Bone marrow (tissue), 2 donors: ENCODE results near the gene MCHR1.

Source experiments
- DNase-seq, 2 donors: peaks; one replicate each; lab custom pipeline; 2025; lab: John Stamatoyannopoulos, UW

MCHR1 gene, protein sequence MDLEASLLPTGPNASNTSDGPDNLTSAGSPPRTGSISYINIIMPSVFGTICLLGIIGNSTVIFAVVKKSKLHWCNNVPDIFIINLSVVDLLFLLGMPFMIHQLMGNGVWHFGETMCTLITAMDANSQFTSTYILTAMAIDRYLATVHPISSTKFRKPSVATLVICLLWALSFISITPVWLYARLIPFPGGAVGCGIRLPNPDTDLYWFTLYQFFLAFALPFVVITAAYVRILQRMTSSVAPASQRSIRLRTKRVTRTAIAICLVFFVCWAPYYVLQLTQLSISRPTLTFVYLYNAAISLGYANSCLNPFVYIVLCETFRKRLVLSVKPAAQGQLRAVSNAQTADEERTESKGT

DNA sequence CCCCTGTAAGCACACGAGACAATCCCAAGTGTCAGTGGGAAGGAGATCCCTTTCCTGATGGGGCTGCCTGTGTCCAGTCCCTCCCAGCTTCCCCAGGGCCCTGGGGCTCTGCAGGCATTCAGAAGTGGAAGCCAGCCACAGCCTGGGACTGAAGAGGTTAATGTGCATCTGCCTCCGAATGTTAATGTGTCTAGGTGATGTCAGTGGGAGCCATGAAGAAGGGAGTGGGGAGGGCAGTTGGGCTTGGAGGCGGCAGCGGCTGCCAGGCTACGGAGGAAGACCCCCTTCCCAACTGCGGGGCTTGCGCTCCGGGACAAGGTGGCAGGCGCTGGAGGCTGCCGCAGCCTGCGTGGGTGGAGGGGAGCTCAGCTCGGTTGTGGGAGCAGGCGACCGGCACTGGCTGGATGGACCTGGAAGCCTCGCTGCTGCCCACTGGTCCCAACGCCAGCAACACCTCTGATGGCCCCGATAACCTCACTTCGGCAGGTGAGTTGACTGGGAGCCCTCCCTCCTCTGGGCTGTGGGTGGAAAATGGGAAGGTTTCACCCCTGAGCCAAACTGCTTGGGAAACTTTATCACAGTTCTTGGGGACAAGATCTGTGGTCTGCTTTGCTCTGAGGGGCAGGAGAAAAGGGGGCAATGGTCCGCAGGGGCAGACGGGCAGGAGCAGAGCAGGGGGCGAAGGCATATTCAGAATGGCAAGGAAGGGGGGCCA lies at the start of gene MCHR1:
MCHR1 (plus strand) TSS at position 236 of the 715 bp plus-strand sequence; CDS start at position 405, 169 bp downstream.
- DNase-seq = no peak

DNA sequence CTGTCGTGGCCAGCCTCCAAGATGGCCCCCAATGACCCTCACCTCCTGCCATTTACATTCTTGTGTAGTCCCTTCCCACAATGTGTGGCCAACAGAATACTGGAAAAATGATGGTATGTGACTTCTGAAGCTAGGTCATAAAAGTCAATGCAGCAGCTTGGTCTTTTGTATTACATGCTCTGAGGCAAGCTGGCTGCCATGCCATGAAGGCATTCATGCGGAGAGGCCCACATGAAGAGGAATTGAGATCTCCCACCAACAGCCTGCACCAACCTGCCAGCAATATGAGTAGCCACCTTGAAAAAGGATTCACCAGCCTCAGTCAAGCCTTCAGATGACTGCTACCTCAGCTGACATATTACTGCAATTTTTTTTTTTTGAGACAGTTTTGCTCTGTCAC lies 47.4 kb upstream of the MCHR1 start:
- no peak for DNase-seq

DNA sequence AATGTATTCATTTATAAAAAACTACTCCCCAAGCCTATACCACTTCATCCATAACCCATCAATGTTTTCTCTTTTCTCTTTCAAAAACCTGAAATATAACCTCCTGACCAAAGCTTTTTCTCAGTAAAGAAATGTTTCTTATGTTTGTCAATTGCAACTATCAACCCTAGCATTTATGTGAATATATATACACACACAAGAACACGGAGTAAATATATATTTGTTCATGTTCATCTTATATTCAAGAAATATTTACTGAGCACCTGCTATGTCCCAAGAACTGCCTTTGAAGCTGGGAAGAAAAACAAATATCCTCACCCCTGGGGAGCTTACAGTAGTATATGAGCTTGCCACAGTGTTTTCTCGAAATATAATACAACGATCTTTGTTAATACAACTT lies 46.2 kb upstream of the MCHR1 start:
- no peak for DNase-seq

DNA sequence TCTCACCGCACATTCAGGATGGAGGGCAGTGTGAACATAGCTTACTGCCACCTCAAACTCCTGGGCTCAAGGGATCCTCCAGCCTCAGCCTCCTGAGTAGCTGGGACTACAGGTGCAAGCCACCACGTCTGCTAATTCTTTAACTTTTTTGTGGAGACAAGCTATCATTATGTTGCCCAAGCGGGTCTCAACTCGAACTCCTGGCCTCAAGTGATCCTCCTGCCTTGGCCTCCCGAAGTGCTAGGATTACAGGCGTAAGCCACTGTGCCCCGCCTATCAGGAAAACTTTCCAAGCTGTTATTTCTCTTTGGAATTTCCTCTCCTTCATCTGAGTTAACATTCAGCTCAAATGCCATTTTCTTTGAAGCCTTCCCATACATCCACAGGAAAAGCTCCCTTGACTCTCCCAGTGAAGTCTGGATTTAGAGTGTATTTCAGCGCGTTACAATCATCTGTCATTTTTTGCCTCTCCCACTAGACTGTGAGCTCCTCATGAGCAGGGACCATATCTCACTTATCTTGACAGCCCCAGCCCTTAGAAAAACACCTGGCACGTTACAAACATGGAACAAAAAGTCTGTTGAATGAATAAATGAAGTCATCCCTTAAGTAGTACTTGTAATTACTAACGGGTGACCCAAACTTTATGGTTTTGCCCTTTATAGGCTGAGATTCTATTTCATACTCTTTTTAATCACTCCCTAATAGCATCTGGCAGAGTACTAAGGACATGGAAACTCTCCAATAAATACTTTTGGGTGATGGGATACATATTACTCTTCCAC lies 45.0 kb upstream of the MCHR1 start:
- no peak for DNase-seq

DNA sequence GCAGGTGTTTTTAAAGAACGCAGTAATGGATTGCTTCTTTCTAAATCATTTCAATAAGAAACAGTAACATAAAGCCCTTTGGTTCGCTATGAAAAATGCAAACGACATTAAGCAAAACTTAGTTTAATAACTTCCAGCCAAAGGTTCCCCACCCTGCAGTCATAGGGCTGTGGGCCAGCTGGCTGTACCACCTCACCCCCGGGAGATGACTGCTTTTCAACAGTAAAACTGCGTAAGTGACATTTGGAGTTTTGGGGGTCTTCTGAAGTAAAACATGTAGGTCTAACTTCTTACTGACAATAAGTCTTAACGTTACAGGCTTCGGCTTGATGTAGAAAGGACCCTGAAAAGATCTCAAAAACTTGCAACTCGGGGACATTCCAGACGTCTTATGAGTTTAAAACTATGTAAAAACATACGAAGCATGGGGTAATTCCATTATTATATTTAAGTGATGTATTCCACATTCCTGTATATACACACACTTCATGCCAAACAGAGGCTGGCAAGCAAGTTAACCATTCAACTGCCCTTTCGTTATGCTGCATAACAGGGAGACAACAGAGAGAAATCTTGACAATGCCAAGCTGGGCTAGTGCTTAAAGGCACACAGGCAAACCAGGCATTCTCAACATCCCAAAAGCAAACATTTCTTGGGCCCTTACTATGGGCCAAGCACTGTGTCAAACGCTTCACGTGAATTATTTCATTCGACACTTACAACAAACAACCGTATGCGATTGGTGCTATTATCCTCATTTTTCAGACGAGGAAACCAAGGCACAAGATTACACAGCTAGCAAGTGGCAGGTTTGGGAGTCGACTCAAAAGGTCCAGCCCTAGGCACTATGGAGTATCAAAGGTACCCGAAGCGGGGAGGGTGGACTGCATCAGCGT lies 44.0 kb upstream of the MCHR1 start:
- DNase-seq = no peak

DNA sequence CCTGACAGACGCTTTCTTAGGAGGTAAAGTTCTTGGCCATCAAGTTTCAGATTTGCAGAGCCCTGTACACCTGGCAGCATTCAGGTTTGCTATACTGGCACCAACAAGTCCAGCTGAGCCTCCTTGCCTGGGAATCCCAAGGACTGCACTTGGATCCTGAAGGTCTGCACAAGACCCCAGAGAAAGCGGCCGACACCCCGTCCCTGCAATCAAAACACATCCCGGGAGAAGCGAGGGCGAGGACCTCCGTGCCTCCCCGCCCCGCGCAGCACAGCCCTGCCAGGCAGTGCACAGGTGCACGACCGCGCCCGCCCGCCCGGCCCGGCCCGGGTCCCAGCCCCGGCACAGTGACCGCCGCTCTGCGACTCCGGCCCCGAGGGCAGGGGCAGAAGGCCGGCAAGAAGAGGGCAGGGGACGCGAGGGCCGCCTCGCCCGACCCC lies 43.3 kb upstream of the MCHR1 start:
- DNase-seq = peak in 1 of 2 donors; percentile 37

DNA sequence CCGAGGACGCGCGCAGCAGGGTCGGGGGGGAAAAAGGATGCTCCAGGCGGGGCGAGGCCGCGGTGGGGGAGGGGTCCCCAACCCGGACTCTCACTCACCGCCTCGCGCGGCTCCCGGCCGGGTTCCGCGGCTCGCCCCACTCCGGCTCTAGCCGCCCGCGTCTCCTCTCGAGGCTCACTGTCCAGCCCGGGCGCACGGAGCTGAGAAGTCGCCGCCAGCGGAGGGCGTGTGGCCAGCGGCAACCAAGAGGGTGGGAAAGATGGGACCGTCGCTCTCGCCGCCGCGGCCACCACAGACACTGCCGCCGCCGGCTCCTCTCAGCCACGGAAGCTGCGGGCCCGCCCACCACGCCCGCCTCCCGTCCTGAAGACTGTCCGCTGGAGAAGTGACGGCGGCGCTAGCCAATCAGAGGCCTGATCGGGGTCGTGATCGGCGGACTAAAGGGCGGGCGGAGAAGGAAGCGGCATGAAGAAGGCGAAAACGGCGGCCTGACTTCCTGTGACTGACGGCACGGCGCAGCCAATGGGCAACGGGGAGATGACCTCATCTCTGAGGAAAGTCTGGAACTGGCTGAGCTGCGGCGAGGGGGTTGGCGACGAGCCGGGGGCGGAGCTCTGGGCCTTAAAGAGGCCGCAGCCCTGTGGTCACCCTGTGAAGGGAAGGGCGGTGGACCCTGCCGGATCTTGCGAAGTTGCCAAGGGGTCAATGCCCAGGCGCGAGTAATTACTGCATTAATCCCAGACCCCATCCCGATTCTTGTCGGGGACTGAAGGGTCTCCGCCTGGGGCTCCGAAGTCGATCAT lies 42.7 kb upstream of the MCHR1 start, which contains the start of gene MRTFA:
MRTFA (minus strand) TSS at position 340 of the 803 bp plus-strand sequence.
- peak; percentile 91 to 100 for DNase-seq

DNA sequence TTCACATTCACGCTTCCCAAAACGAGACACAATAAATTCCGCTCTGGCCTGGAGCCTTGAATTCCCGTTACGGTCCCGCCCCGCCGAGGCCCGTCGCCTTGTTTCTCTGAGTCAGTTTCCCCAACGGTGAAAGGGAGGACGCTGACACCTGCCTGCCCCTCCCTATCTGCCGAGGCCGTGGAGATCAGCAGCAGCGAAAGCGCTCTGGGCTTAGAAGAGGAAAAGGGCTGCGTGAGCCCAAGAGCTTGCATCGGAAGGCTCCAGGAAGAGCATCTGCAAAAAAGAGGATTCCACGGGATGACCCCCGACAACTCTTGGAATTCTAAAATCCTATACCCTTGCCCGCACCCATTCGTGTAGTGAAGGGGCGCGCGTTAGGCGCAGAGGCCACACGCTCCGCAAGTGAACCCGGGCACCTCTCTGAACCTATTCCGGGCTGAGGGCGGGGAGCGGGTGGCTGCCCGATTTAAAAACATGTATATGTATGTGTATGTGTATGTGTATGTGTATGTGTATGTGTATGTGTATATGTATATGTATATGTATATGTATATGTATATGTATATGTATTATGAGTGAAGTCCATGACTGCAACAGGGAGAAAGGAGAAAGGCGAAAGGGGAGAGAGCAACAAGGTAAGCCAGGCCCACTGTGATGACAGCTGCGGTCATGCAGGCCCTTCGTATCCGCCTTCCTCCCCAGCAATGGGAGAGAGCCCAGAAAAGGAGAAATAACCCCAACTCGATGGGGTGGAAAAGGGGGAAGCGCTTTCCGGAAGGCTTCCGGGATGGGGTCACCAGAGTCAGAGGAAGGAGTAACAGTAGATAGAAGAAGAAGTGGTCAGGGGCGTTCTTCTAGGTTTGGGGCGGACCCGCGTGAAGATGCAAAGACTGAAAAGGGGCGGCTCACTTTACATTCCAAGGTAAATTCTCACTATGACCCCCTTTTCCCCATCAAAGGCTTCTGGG lies 41.8 kb upstream of the MCHR1 start:
- DNase-seq = peak; percentile 28 to 68

DNA sequence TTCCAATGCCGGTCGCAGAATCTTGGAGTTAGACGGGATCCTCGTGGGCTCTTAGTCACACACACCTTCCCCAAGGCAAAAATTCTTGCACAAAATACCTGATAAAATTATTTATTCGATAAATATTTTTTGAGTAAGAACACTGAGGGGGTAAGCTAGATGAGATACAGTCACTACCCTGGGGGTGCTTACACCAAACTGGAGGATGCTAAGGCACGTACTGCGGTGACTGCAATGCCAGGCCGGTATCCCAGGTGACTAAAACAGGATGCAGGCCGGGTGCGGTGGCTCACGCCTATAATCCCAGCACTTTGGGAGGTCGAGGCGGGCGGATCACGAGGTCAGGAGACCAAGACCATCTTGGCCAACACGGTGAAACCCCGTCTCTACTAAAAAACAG lies 41.0 kb upstream of the MCHR1 start:
- no peak for DNase-seq

DNA sequence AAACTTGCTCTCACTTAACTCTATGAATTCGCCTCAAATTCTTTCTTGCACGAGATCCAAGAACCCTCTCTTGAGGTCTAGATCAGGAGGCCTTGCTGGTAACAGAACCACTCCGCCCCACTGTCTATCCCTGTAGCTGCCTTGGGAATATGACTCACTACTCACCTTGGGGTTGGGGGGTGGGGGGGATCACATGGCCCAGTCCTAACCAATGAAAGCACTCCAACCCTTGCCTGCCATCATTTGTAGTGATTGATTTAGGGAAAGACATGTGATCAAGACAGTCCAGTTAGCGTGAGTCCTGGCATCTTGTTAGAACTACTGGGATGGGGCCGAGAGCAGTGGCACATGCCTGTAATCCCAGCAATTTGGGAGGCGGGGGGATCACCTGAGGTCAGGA lies 38.0 kb upstream of the MCHR1 start:
- no peak for DNase-seq

DNA sequence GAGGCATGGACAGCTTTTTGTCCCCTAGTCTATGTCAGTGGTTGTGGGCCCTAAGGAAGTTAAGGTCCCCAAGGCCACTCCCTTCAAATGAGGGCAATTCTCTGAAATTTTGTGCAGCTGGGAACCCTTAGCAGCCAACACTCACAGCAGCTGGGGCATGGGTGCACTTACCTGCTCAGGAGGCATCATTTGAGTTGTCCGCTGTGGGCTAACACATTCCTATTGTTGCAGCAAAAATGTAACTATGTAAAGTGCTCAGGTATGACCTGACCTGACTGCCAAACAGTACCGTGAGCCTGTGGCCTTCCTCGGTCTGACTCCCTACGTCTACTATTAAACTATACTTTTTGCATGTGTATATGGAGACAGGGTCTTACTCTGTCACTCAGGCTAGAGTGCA lies 37.0 kb upstream of the MCHR1 start:
- DNase-seq = no peak

DNA sequence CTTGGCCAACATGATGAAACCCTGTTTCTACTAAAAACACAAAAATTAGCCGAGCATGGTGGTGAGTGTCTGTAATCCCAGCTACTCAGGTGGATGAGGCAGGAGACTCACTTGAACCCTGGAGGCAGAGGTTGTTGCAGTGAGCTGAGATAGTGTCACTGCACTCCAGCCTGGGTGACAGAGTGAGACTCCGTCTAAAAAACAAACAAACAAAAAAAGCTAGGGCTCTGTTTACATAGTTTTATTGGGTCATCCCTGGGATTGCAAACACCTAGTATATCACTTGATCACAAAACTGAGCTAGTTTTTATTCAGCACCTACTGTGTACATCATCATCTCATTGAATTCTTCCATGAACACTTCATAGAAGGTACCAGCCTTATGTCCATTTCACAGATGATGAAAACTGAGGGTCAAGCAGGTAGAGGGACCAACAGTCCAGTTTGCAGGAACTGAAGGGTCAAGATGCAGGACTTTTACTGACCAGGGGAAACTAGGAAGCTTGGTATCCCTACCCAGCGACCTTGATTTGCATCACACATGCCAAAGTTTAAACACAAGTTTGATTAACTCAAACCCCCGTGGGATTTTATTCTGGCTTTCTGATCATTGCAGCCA lies 33.6 kb upstream of the MCHR1 start:
- no peak for DNase-seq

DNA sequence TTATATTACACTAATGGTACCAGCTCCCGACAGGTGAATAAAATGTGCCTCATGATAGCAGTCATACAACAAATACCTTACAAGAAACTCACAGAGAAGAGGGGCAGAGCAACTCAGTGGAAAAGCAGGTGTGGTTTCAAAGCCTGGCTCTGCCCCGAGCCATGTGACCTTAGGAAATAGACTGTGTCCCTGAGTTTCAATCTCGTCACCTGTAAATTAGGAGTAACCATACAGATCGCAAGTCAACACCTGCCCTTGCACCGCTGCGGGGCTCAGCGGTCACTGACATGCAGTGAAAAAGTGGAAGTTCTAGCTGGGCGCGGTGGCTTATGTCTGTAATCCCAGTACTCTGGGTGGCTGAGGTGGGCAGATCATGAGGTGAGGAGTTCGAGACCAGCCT lies 30.9 kb upstream of the MCHR1 start:
- no peak for DNase-seq

DNA sequence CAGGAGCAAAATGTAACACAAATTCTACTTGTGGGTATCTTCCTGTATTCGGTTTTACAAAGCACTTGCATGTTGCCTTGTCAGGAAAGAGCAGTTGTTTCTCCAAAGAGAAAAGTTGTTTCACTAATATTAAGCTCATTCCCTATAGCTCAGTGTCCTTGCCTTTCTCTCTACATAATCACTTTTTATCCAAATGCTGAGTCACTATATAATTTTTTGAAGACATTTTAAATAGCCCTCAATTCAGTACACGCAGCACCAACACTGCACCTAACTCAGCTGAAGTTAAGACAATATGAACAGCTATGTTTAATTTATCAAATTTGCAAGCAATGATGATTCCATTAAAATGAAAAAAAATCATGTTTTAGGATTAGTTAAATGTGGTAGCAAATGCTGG lies 28.2 kb upstream of the MCHR1 start:
- DNase-seq = no peak

DNA sequence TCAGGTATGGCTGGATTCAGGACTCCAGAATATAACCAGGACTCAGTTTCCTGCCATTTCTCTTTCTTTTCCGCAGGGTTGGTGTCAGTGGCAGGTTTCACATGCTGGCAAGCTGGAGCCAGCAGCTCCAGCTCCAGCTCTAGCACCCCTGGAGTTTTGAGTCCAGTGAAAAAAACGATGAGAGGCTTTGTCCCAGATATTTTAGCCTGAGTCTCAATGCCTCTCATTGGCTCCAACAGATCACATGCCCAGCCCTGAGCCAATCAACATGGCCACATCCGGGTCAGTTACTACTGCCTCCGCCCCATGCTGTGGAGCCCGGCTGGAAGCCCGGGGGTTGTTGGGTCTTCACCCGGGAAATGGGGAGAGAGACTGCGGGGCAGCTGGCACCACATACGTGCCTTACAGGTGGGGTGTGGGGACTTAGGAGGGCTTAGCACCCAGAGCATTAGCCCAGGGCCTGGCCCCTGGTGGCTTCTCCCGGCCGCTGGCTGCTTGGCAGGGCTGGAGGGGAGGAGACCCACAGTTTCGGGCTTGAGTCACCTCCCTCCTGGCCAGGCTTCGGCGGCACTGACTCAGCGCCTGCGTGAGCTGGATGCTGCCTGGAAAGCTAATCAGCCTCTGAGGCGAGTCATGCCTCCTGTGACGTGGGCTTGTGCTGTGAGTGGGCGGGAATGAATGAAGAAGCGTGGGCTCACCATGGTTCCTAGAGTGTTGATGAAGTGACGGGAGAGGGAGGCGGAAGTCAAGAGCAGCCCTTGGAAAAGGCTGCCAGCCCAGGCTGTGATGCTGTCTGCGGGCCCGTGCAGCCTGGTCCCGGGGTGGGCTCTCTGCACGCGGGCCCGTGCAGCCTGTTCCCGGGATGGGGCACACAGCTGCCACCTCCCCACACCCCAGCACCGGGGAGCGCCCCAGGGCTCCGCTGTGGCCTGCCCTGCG lies 27.5 kb upstream of the MCHR1 start:
- DNase-seq = peak; percentile 91 to 95

DNA sequence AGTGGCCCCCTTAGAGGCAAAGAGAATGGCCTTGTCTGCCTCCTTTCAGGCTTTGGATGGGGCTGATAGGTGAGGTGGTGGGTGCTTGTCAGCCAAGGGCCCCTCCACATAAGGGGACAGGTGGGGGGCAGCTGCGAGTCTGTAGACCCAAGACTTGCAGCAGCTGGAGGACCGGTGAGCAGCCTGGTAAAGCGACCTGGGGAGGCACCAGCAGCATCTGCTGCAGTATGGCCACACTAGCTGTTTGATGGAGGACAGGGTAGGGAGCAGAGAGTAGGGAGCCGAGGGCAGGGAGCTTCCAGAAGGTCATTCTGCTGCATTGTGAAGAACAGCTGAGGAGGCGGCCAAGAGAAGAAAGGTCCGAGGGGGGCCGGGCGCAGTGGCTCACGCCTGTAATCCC lies 25.9 kb upstream of the MCHR1 start:
- no peak for DNase-seq

DNA sequence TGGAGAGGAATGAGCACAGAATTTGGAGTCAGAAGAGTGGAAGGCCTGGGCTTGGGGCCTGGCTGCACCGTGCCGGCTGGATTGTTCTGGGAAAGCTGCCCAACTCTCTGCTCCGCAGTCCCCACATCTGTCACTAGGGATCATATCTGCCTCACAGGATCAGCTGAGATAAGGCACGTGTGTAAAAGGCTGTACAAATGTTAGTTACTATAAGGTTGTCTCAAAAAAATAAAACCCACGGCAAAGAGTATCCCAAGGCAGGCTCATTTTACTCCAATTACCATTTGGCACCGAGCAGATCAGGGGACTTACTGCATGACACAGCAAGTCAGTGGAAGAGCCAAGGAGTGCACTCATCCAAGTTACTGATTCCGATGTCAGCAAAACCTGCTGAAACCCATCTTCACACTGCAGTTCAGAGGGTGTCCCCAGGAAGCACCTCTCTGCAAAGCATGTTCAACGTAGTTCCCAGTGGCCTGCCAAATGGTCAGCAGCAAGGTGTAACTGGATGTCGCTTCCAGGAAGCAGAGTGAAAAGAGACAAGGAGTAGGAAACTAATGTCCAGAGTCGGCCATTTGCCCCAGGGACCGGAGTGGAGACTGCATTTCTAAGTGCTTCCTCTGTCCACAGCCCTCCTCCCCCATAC lies 24.6 kb upstream of the MCHR1 start:
- no peak for DNase-seq
